Endothelial cell of umbilical vein (primary cell): Measurements from ENCODE around the gene B9D1. TPM values are rescaled to one million over a fixed set of nuclear protein-coding genes. Genes with fewer than 3 reads are reported as not detected.

Experiments
- BruUV-seq: library from RNA; stranded (reverse); fragments of 400-500 nt; replicated peaks from 2 replicates; lab custom pipeline; 2021; lab: Mats Ljungman, UMichigan
- CTCF ChIA-PET: fragments of 300-600, 350-600 bp; sonication (Branson Sonifier 250); formaldehyde crosslinking; loops from one replicate; lab custom pipeline; 2021; ENCODE audit warnings: antibody characterized with exemption, inconsistent platforms; lab: Charles Lee
- POLR2A ChIA-PET: fragments of 300-600, 350-600 bp; sonication (Branson Sonifier 250); formaldehyde crosslinking; loops from one replicate; lab custom pipeline; 2021; ENCODE audit warnings: antibody characterized with exemption, inconsistent platforms; lab: Charles Lee
- DNase-seq: peaks from one replicate; pipeline ENCODE4 v3.0.0-alpha.2; 2011; ENCODE audit warnings: low read depth, low spot score
- FAIRE-seq: peaks from 2 replicates; lab custom pipeline; 2011; peaks lifted over from hg19 to GRCh38; lab: Jason Lieb, UNC
- H2AFZ ChIP-seq: 2 replicates; pipeline ENCODE4 v1.6.0; 2012; ENCODE audit warnings: low read depth, low read length, control low read depth, inconsistent platforms
- H3K27ac ChIP-seq: 2 replicates; pipeline ENCODE4 v1.5.1; 2011; ENCODE audit warnings: low read depth, mild to moderate bottlenecking, control low read depth, low read length, moderate library complexity; ENCODE audit not compliant: insufficient read depth
- H3K27me3 ChIP-seq, 2 experiments: 2 replicates each; pipeline versions ENCODE4 v1.6.0 to v1.6.1; 2011; ENCODE audit warnings: low read length in 2 of 2, mixed read lengths in 1 of 2; ENCODE audit not compliant: control insufficient read depth in 2 of 2, insufficient read depth in 2 of 2
- H3K36me3 ChIP-seq, 2 experiments: 2 replicates in 1 of 2; 3 replicates in 1 of 2; pipeline ENCODE4 v1.5.1; 2011; ENCODE audit warnings: low read length in 2 of 2, mild to moderate bottlenecking in 1 of 2, moderate library complexity in 1 of 2; ENCODE audit not compliant: control insufficient read depth in 2 of 2, insufficient read depth in 2 of 2; ENCODE audit errors: extremely low read depth in 1 of 2
- H3K4me1 ChIP-seq: 3 replicates; pipeline ENCODE4 v1.5.1; 2011; ENCODE audit warnings: mild to moderate bottlenecking, low read length; ENCODE audit not compliant: control insufficient read depth, insufficient read depth; ENCODE audit errors: extremely low read depth
- H3K4me2 ChIP-seq: 2 replicates; pipeline ENCODE4 v1.6.1; 2011; ENCODE audit warnings: low read length, control low read depth, mixed read lengths; ENCODE audit not compliant: insufficient read depth
- H3K4me3 ChIP-seq, 3 experiments: fragments of 200-600 bp in 1 of 3; sonication (generic), shearing (Covaris generic) in 1 of 3; replicated peaks in 1 of 3; 2 replicates each; pipeline ENCODE4 v1.5.1; 2011 to 2016; ENCODE audit warnings: control low read depth in 3 of 3, low read length in 3 of 3, mild to moderate bottlenecking in 2 of 3, inconsistent platforms in 1 of 3, low read depth in 1 of 3, moderate library complexity in 1 of 3; ENCODE audit not compliant: insufficient read depth in 1 of 3
- H3K79me2 ChIP-seq: 2 replicates; pipeline ENCODE4 v1.6.0; 2012; ENCODE audit warnings: low read length, inconsistent platforms; ENCODE audit not compliant: control insufficient read depth, insufficient read depth
- H3K9ac ChIP-seq: replicated peaks from 2 replicates; pipeline ENCODE3; 2011; ENCODE audit warnings: low read length, control low read depth; ENCODE audit not compliant: insufficient read depth; ENCODE audit errors: extremely low read depth
- H3K9me1 ChIP-seq: replicated peaks from 3 replicates; pipeline ENCODE4 v1.6.0; 2011; ENCODE audit warnings: mild to moderate bottlenecking, low read length; ENCODE audit not compliant: control insufficient read depth, insufficient read depth; ENCODE audit errors: extremely low read depth
- H3K9me3 ChIP-seq: replicated peaks from 2 replicates; pipeline ENCODE4 v1.5.1; 2012; ENCODE audit warnings: low read length, inconsistent platforms; ENCODE audit not compliant: control insufficient read depth, insufficient read depth
- H4K20me1 ChIP-seq: replicated peaks from 2 replicates; pipeline ENCODE3; 2011; ENCODE audit warnings: mild to moderate bottlenecking, low read length; ENCODE audit not compliant: control insufficient read depth, insufficient read depth; ENCODE audit errors: extremely low read depth
- EZH2 ChIP-seq: IDR thresholded peaks from 2 replicates; pipeline ENCODE4 v1.6.1; 2012; ENCODE audit warnings: borderline replicate concordance, low read depth, mild to moderate bottlenecking, moderate library complexity, low read length, inconsistent platforms; ENCODE audit not compliant: severe bottlenecking
- FOS ChIP-seq: IDR thresholded peaks from 2 replicates; pipeline ENCODE4 v1.6.1; 2011; ENCODE audit warnings: mild to moderate bottlenecking, low read length, moderate library complexity, borderline replicate concordance; ENCODE audit not compliant: insufficient read depth
- GATA2 ChIP-seq: IDR thresholded peaks from 2 replicates; pipeline ENCODE4 v1.7.0; 2011; ENCODE audit warnings: low read depth, mild to moderate bottlenecking, moderate library complexity, mixed read lengths, low read length; ENCODE audit not compliant: insufficient read length, insufficient read depth
- JUN ChIP-seq: IDR thresholded peaks from 2 replicates; pipeline ENCODE4 v1.6.1; 2011; ENCODE audit warnings: borderline replicate concordance, low read depth; ENCODE audit not compliant: insufficient read length, insufficient read depth
- MAX ChIP-seq: IDR thresholded peaks from 2 replicates; pipeline ENCODE4 v1.6.1; 2011; ENCODE audit not compliant: insufficient read depth, insufficient read length
- MYC ChIP-seq: IDR thresholded peaks from one replicate; pipeline ENCODE4 v1.6.1; 2011; ENCODE audit warnings: mild to moderate bottlenecking, low read depth, low read length
- POLR2A ChIP-seq: IDR thresholded peaks from 2 replicates; pipeline ENCODE4 v1.6.1; 2012; ENCODE audit warnings: low read depth, mild to moderate bottlenecking, control low read depth, low read length
- POLR2AphosphoS5 ChIP-seq: IDR thresholded peaks from 2 replicates; pipeline ENCODE4 v1.6.1; 2012; ENCODE audit warnings: low read depth, mild to moderate bottlenecking, control low read depth, low read length, moderate library complexity; ENCODE audit not compliant: insufficient read depth
- dilution Hi-C: fragments of 300-500 bp; cut with MboI; formaldehyde crosslinking; loops from one replicate; pipeline ENCODE4 v1.15.0; 2019; ENCODE audit warnings: low sequenced_read_pairs; ENCODE audit not compliant: extremely low pct_ligation_motif_present
- intact Hi-C: fragments of 100-400 bp; cut with micrococcal nuclease; formaldehyde crosslinking; loops from one replicate; pipeline ENCODE4 v1.10.0; 2022
- polyA plus RNA-seq, 4 experiments: library from polyadenylated mRNA; depleted of rRNA in 3 of 4; stranded (reverse) in 3 of 4; unstranded in 1 of 4; fragments of >200 nt; gene quantifications; 2 replicates each; pipeline versions ENCODE4 v1.2.1 to v1.2.3, GENCODE V29; 2011 to 2012; ENCODE audit warnings: missing spikeins in 1 of 4
- total RNA-seq: library from RNA; stranded (reverse); gene quantifications from 2 replicates; pipeline ENCODE4 v1.2.3, GENCODE V29; 2021
- TF ChIP-seq, protein P1 (sequence below), 2 donors: IDR thresholded peaks; 1 replicate in 1 of 2; 2 replicates in 1 of 2; pipeline ENCODE4 v1.5.1; 2011; ENCODE audit warnings: low read length in 2 of 2, mild to moderate bottlenecking in 2 of 2, moderate library complexity in 2 of 2, control low read depth in 1 of 2, inconsistent platforms in 1 of 2, low read depth in 1 of 2; ENCODE audit not compliant: insufficient read depth in 1 of 2; ENCODE audit errors: extremely low read depth in 1 of 2

B9D1 gene
- total and polyA plus RNA-seq, 2 donors (not counting 3 experiments of a cell fraction or from before 2014, with no cell fraction given): 20.5 to 55.8 TPM

GRCh38 chr17:19410875-19411620, 48.5 kb upstream of the B9D1 start, which contains the start of gene RNF112:
Gene RNF112 (plus strand): TSS chr17:19411232. CDS start chr17:19411409, 177 bp downstream.
- Histone ChIP-seq H3K9me1 (no peaks in the 10 kb centered on the region), H3K36me3 (no peaks in the 10 kb centered on the region), H4K20me1 (no peaks in the 10 kb centered on the region), H3K9me3 (no peaks in the 10 kb centered on the region), H3K9ac (no peak within 1 kb of the TSS), H3K79me2 (no peaks in the 10 kb centered on the region), H2AFZ (peak within 1 kb of the TSS; percentile 24), H3K27me3 (peaks cover 4 to 7% of the 10 kb centered on the region in 2 experiments), H3K4me1 (no peaks in the 10 kb centered on the region), H3K4me2 (no peak within 1 kb of the TSS), H3K4me3 (no peak within 1 kb of the TSS), H3K27ac (no peak within 1 kb of the TSS)
- intact Hi-C loops (no loop called here), dilution Hi-C loops (no loop called here)
- FAIRE-seq (no peak), DNase-seq (no peak)
- ChIA-PET POLR2A (no interaction called here), CTCF (interaction anchor here (1.1 kb wide), 1 partner anchor 48 kb away, joined by 4 read pairs; no protein-coding TSS in a partner anchor)
- TF ChIP-seq FOS: no peak
- TF ChIP-seq MYC: no peak
- no TSS peak for BruUV-seq

GRCh38 chr17:19410091-19410490, 47.6 kb upstream of the B9D1 start:
- Histone ChIP-seq H3K9me3 (no peaks in the 10 kb centered on the region), H3K4me1 (no peaks in the 10 kb centered on the region), H3K4me2 (no peak overlapping the region), H3K36me3 (no peaks in the 10 kb centered on the region), H2AFZ (no peak overlapping the region), H3K27ac (no peak overlapping the region), H3K4me3 (no peak overlapping the region), H3K79me2 (no peaks in the 10 kb centered on the region), H3K9ac (no peak overlapping the region), H3K27me3 (peaks cover 4 to 7% of the 10 kb centered on the region in 2 experiments), H4K20me1 (no peaks in the 10 kb centered on the region), H3K9me1 (no peaks in the 10 kb centered on the region)
- TF ChIP-seq MAX (no peak), JUN (no peak), MYC (no peak), POLR2A (no peak), EZH2 (no peak), POLR2AphosphoS5 (no peak), FOS (no peak), GATA2 (no peak)
- TF ChIP-seq, protein P1, sequence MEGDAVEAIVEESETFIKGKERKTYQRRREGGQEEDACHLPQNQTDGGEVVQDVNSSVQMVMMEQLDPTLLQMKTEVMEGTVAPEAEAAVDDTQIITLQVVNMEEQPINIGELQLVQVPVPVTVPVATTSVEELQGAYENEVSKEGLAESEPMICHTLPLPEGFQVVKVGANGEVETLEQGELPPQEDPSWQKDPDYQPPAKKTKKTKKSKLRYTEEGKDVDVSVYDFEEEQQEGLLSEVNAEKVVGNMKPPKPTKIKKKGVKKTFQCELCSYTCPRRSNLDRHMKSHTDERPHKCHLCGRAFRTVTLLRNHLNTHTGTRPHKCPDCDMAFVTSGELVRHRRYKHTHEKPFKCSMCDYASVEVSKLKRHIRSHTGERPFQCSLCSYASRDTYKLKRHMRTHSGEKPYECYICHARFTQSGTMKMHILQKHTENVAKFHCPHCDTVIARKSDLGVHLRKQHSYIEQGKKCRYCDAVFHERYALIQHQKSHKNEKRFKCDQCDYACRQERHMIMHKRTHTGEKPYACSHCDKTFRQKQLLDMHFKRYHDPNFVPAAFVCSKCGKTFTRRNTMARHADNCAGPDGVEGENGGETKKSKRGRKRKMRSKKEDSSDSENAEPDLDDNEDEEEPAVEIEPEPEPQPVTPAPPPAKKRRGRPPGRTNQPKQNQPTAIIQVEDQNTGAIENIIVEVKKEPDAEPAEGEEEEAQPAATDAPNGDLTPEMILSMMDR (IDR thresholded peaks at IDR 0.05; ENCODE audit: extremely low read depth in 1 of 2, insufficient read depth in 1 of 2, low read depth in 1 of 2, low read length in 2 of 2): no peak
- DNase-seq (no peak), FAIRE-seq (no peak)
- dilution Hi-C loops (no loop called here), intact Hi-C loops (no loop called here)
- CTCF ChIA-PET: interaction anchor here (1.6 kb wide), 1 partner anchor 45 kb away, joined by 4 read pairs; no protein-coding TSS in a partner anchor
- no TSS peak for BruUV-seq
- POLR2A ChIA-PET: no interaction called here
